Neural cell (in vitro differentiated cells): Measurements from ENCODE around the gene GOLM1. TPM values are rescaled to one million over a fixed set of nuclear protein-coding genes. Genes with fewer than 3 reads are reported as not detected.

Experiments
- H2AFZ ChIP-seq: fragments of 200-600, 300-800 bp; sonication (generic), shearing (Covaris generic); 2 replicates; pipeline ENCODE4 v1.6.0; 2014; ENCODE audit warnings: low read depth, mild to moderate bottlenecking, antibody characterized with exemption, low read length, moderate library complexity
- H3F3A ChIP-seq: fragments of 200-600 bp; shearing (Covaris generic); 2 replicates; pipeline ENCODE4 v1.6.1; 2016; ENCODE audit warnings: mild to moderate bottlenecking, moderate library complexity, mixed read lengths, antibody characterized with exemption, low read length; ENCODE audit not compliant: insufficient read depth, poor library complexity, severe bottlenecking
- H3K27ac ChIP-seq: fragments of 200-600, 300-800 bp; sonication (generic), shearing (Covaris generic); 2 replicates; pipeline ENCODE4 v1.5.1; 2014; ENCODE audit warnings: mild to moderate bottlenecking, low read length, moderate library complexity
- H3K27me3 ChIP-seq: fragments of 300-800, 200-600 bp; sonication (generic), shearing (Covaris generic); 2 replicates; pipeline ENCODE4 v1.6.0; 2014; ENCODE audit warnings: mild to moderate bottlenecking, low read depth, low read length, moderate library complexity; ENCODE audit not compliant: insufficient read depth
- H3K36me3 ChIP-seq: fragments of 300-800, 200-600 bp; sonication (generic), shearing (Covaris generic); 2 replicates; pipeline ENCODE4 v1.5.1; 2014; ENCODE audit warnings: mild to moderate bottlenecking, antibody characterized with exemption, low read length, moderate library complexity; ENCODE audit not compliant: insufficient read depth
- H3K4me2 ChIP-seq: fragments of 300-800, 200-600 bp; sonication (generic), shearing (Covaris generic); 2 replicates; pipeline ENCODE4 v1.6.0; 2014; ENCODE audit warnings: mild to moderate bottlenecking, low read length
- H3K4me3 ChIP-seq: fragments of 300-800, 200-600 bp; sonication (generic), shearing (Covaris generic); 2 replicates; pipeline ENCODE4 v1.5.1; 2014; ENCODE audit warnings: mild to moderate bottlenecking, low read length, moderate library complexity
- H3K79me2 ChIP-seq: fragments of 200-600 bp; shearing (Covaris generic); replicated peaks from 2 replicates; pipeline ENCODE4 v1.6.0; 2014; ENCODE audit warnings: mild to moderate bottlenecking, low read length, moderate library complexity; ENCODE audit not compliant: insufficient read depth
- H3K9ac ChIP-seq: fragments of 300-800, 200-600 bp; sonication (generic), shearing (Covaris generic); 2 replicates; pipeline ENCODE4 v1.6.1; 2016; ENCODE audit warnings: mild to moderate bottlenecking, low read length, mixed read lengths
- H3K9me2 ChIP-seq: fragments of 200-600 bp; shearing (Covaris generic); 2 replicates; pipeline ENCODE4 v1.6.1; 2016; ENCODE audit warnings: mild to moderate bottlenecking, low read length, mixed read lengths; ENCODE audit not compliant: insufficient read depth
- H3K9me3 ChIP-seq: fragments of 200-600, 300-800 bp; sonication (generic), shearing (Covaris generic); 2 replicates; pipeline ENCODE4 v1.6.1; 2016; ENCODE audit warnings: mild to moderate bottlenecking, mixed run types, low read length, moderate library complexity, mixed read lengths
- H4K20me1 ChIP-seq: fragments of 200-600 bp; shearing (Covaris generic); 2 replicates; pipeline ENCODE4 v1.6.1; 2016; ENCODE audit warnings: mild to moderate bottlenecking, mixed run types; ENCODE audit not compliant: insufficient read depth
- EP300 ChIP-seq: fragments of 450-650 bp; conservative IDR thresholded peaks from 2 replicates; pipeline ENCODE4 v1.6.1; 2014; ENCODE audit warnings: antibody characterized with exemption, mild to moderate bottlenecking, moderate library complexity; ENCODE audit not compliant: poor library complexity, severe bottlenecking
- EZH2 ChIP-seq: fragments of 200-600, 300-800 bp; shearing (Covaris generic), sonication (generic); IDR thresholded peaks from 2 replicates; pipeline ENCODE4 v1.6.1; 2014; ENCODE audit warnings: antibody characterized with exemption, low read length, borderline replicate concordance, mild to moderate bottlenecking; ENCODE audit not compliant: insufficient read depth, poor library complexity, severe bottlenecking
- MXI1 ChIP-seq: fragments of 450-650 bp; conservative IDR thresholded peaks from 2 replicates; pipeline ENCODE4 v1.6.1; 2014; ENCODE audit warnings: antibody characterized with exemption, mild to moderate bottlenecking; ENCODE audit not compliant: poor library complexity, severe bottlenecking
- POLR2AphosphoS5 ChIP-seq: IDR thresholded peaks from 2 replicates; pipeline ENCODE4 v1.6.1; 2012
- RAD21 ChIP-seq: fragments of 450-650 bp; conservative IDR thresholded peaks from 2 replicates; pipeline ENCODE4 v1.6.1; 2014; ENCODE audit warnings: antibody characterized with exemption, mild to moderate bottlenecking, moderate library complexity
- REST ChIP-seq: IDR thresholded peaks from 2 replicates; pipeline ENCODE4 v1.6.1; 2012; ENCODE audit warnings: borderline replicate concordance
- SMC3 ChIP-seq: fragments of 450-650 bp; conservative IDR thresholded peaks from 2 replicates; pipeline ENCODE4 v1.6.1; 2014; ENCODE audit warnings: antibody characterized with exemption, mild to moderate bottlenecking, moderate library complexity; ENCODE audit not compliant: poor library complexity
- TAF1 ChIP-seq: IDR thresholded peaks from 2 replicates; pipeline ENCODE4 v1.6.1; 2012; ENCODE audit warnings: low read depth
- polyA plus RNA-seq: library from polyadenylated mRNA; depleted of rRNA; stranded (reverse); fragments of >200 nt; gene quantifications from 2 replicates; pipeline ENCODE4 v1.2.3, GENCODE V29; 2014
- TF ChIP-seq, protein P1 (sequence below): fragments of 450-650 bp; IDR thresholded peaks from 2 replicates; pipeline ENCODE4 v1.5.1; 2014; ENCODE audit warnings: antibody characterized with exemption, mild to moderate bottlenecking, moderate library complexity; ENCODE audit not compliant: poor library complexity, severe bottlenecking

The GOLM1 gene
- polyA plus RNA-seq, 1 donor from 2014 or later = 77.4 TPM

GRCh38 chr9:85987236-85987635 lies 112.1 kb downstream of the GOLM1 start:
- H3K27ac ChIP-seq = no peak overlapping the region
- no peaks in the 10 kb centered on the region for H3F3A ChIP-seq
- no peak overlapping the region for H3K9ac ChIP-seq
- H3K79me2 ChIP-seq = no peaks in the 10 kb centered on the region
- no peaks in the 10 kb centered on the region for H3K27me3 ChIP-seq
- no peak overlapping the region for H3K4me2 ChIP-seq
- no peaks in the 10 kb centered on the region for H3K36me3 ChIP-seq
- H3K9me2 ChIP-seq = no peaks in the 10 kb centered on the region
- H4K20me1 ChIP-seq = no peaks in the 10 kb centered on the region
- TF ChIP-seq MXI1 = no peak
- no peak for TF ChIP-seq POLR2AphosphoS5
- TF ChIP-seq EZH2 = no peak
- no peak for TF ChIP-seq SMC3
- TF ChIP-seq EP300 = no peak
- no peak for TF ChIP-seq TAF1
- no peak for TF ChIP-seq RAD21
- TF ChIP-seq, protein P1, sequence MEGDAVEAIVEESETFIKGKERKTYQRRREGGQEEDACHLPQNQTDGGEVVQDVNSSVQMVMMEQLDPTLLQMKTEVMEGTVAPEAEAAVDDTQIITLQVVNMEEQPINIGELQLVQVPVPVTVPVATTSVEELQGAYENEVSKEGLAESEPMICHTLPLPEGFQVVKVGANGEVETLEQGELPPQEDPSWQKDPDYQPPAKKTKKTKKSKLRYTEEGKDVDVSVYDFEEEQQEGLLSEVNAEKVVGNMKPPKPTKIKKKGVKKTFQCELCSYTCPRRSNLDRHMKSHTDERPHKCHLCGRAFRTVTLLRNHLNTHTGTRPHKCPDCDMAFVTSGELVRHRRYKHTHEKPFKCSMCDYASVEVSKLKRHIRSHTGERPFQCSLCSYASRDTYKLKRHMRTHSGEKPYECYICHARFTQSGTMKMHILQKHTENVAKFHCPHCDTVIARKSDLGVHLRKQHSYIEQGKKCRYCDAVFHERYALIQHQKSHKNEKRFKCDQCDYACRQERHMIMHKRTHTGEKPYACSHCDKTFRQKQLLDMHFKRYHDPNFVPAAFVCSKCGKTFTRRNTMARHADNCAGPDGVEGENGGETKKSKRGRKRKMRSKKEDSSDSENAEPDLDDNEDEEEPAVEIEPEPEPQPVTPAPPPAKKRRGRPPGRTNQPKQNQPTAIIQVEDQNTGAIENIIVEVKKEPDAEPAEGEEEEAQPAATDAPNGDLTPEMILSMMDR = no peak
- TF ChIP-seq REST = no peak
- no peak overlapping the region for H3K4me3 ChIP-seq
- H3K9me3 ChIP-seq = no peaks in the 10 kb centered on the region
- H2AFZ ChIP-seq = no peak overlapping the region

DNA sequence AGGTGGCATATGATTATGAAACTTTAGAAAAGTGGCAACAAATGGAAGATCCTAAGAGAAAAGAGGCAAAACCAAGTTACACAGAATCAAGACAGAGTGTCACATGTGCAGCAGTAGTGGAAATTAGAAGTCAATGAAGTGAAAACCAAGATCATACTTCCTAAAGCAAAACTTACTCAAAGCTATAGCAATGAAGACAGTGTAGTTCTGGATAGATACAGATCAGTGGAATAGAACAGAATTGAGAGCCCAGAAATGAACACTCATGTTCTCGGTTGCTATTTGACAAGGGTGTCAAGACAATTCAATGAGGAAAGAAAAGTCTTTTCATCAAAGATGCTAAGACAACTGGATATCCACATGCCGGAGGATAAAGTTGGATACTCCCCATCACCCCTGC lies 114.9 kb downstream of the GOLM1 start:
- Histone ChIP-seq H2AFZ (no peak overlapping the region), H3K27ac (no peak overlapping the region), H3F3A (no peaks in the 10 kb centered on the region), H3K27me3 (no peaks in the 10 kb centered on the region), H3K9me2 (no peaks in the 10 kb centered on the region), H3K36me3 (peaks cover 3% of the 10 kb centered on the region), H3K9ac (no peak overlapping the region), H3K4me2 (no peak overlapping the region), H3K4me3 (no peak overlapping the region), H4K20me1 (no peaks in the 10 kb centered on the region), H3K9me3 (no peaks in the 10 kb centered on the region), H3K79me2 (no peaks in the 10 kb centered on the region)
- TF ChIP-seq TAF1 = no peak
- TF ChIP-seq MXI1 = no peak
- TF ChIP-seq, protein P1 = no peak
- no peak for TF ChIP-seq REST
- no peak for TF ChIP-seq EZH2
- no peak for TF ChIP-seq POLR2AphosphoS5
- no peak for TF ChIP-seq RAD21
- no peak for TF ChIP-seq EP300
- no peak for TF ChIP-seq SMC3
